Measurements from ENCODE around the gene HACD1.
A peak's percentile ranks its signal among the peaks of the same experiment; 100 is the strongest.
"Not testable (repeated sequence)": the region's sequence is repeated elsewhere in the genome, so short reads cannot be mapped to it uniquely, and the experiment has no call there.

HACD1 gene

GRCh38 chr10:17605936-17606335 is 11.2 kb downstream of the HACD1 start:
- peaks cover 14 to 51% (median 39%) of the 10 kb centered on the region in 10 experiments for H3K4me1 ChIP-seq
- H4K20me1 ChIP-seq: peaks cover 0 to 4% (median 0%) of the 10 kb centered on the region in 11 experiments; a peak in 2 of 22 replicates
- H3K9ac ChIP-seq: no peak overlapping the region
- no peak overlapping the region for H3K27ac ChIP-seq
- no peak overlapping the region for H3K4me2 ChIP-seq
- no peak for TF ChIP-seq Cebpa-rat (IDR thresholded peaks at IDR 0.05)
- no peaks in the 10 kb centered on the region for H3K27me3 ChIP-seq
- H3K4me3 ChIP-seq: no peak overlapping the region
- H3K9me3 ChIP-seq (replicated peaks in 1 of 11): no peaks in the 10 kb centered on the region
- H3K36me3 ChIP-seq: peaks cover 0 to 52% (median 39%) of the 10 kb centered on the region in 11 experiments; a peak in 18 of 22 replicates

- H3K27ac ChIP-seq: no peak overlapping the region
- TF ChIP-seq Cebpa-rat (IDR thresholded peaks at IDR 0.05): no peak
Measured at GRCh38 chr10:17599089-17599488, 18.1 kb downstream of the HACD1 start.

GRCh38 chr10:17597386-17597785 is 19.8 kb downstream of the HACD1 start:
- Histone ChIP-seq H3K27ac (no peak overlapping the region), H3K9ac (no peak overlapping the region), H3K36me3 (peaks cover 11 to 95% (median 79%) of the 10 kb centered on the region in 11 experiments), H3K4me1 (no peaks in the 10 kb centered on the region), H3K4me3 (no peak overlapping the region), H4K20me1 (no peaks in the 10 kb centered on the region; a peak in 1 of 22 replicates), H3K4me2 (no peak overlapping the region), H3K27me3 (no peaks in the 10 kb centered on the region), H3K9me3 (replicated peaks in 1 of 11) (peaks cover 0 to 3% (median 0%) of the 10 kb centered on the region in 11 experiments; a peak in 1 of 22 replicates)
- TF ChIP-seq Cebpa-rat (IDR thresholded peaks at IDR 0.05): no peak

More at GRCh38 chr10:17599089-17599488, 18.1 kb downstream of the HACD1 start:
- no peak overlapping the region for H3K4me2 ChIP-seq
- no peaks in the 10 kb centered on the region; a peak in 2 of 22 replicates for H4K20me1 ChIP-seq
- H3K4me1 ChIP-seq: no peaks in the 10 kb centered on the region
- H3K36me3 ChIP-seq: peaks cover 0 to 95% (median 79%) of the 10 kb centered on the region in 11 experiments; a peak in 19 of 22 replicates
- H3K4me3 ChIP-seq: no peak overlapping the region
- H3K9me3 ChIP-seq (replicated peaks in 1 of 11): no peaks in the 10 kb centered on the region
- no peaks in the 10 kb centered on the region for H3K27me3 ChIP-seq
- H3K9ac ChIP-seq: no peak overlapping the region

- Histone ChIP-seq H3K27me3 (no peaks in the 10 kb centered on the region), H3K9ac (no peak overlapping the region), H3K4me3 (no peak overlapping the region), H3K9me3 (replicated peaks in 1 of 11) (peaks cover 0 to 8% (median 0%) of the 10 kb centered on the region in 11 experiments; a peak in 3 of 22 replicates), H4K20me1 (no peaks in the 10 kb centered on the region), H3K4me1 (peaks cover 14 to 36% (median 18%) of the 10 kb centered on the region in 10 experiments), H3K4me2 (no peak overlapping the region), H3K36me3 (peaks cover 12 to 71% (median 61%) of the 10 kb centered on the region in 11 experiments), H3K27ac (no peak overlapping the region)
- no peak for TF ChIP-seq Cebpa-rat (IDR thresholded peaks at IDR 0.05)
Measured at GRCh38 chr10:17590969-17591645, 26.1 kb downstream of the HACD1 start.

- Histone ChIP-seq H3K27ac (peak overlapping the region in 1 of 11 experiments; percentile 51; a peak in 1 of 22 replicates), H3K36me3 (peaks cover 12 to 53% (median 43%) of the 10 kb centered on the region in 11 experiments), H3K4me1 (peaks cover 27 to 54% (median 35%) of the 10 kb centered on the region in 10 experiments)
- H3K4me2 ChIP-seq; H3K4me3 ChIP-seq; H3K27me3 ChIP-seq; H3K9me3 ChIP-seq (replicated peaks in 1 of 11); H4K20me1 ChIP-seq; H3K9ac ChIP-seq: not testable (repeated sequence)
Measured at GRCh38 chr10:17589316-17589715, 27.9 kb downstream of the HACD1 start.

- Histone ChIP-seq H3K27me3 (no peaks in the 10 kb centered on the region), H3K9me3 (replicated peaks in 1 of 11) (peaks cover 0 to 8% (median 0%) of the 10 kb centered on the region in 11 experiments; a peak in 3 of 22 replicates), H4K20me1 (no peaks in the 10 kb centered on the region), H3K4me2 (no peak overlapping the region), H3K4me1 (peaks cover 27 to 59% (median 37%) of the 10 kb centered on the region in 10 experiments), H3K27ac (peak overlapping the region in 1 of 11 experiments; percentile 51; a peak in 2 of 22 replicates), H3K4me3 (no peak overlapping the region), H3K36me3 (peaks cover 12 to 44% (median 34%) of the 10 kb centered on the region in 11 experiments), H3K9ac (no peak overlapping the region)
- no peak for TF ChIP-seq Cebpa-rat (IDR thresholded peaks at IDR 0.05)
Measured at GRCh38 chr10:17588420-17588819, 28.8 kb downstream of the HACD1 start.

GRCh38 chr10:17587321-17587720 is 29.9 kb downstream of the HACD1 start:
- H3K9ac ChIP-seq: peak overlapping the region in 10 of 11 experiments; percentile 16 to 64 (median 48); a peak in 11 of 22 replicates
- H3K4me3 ChIP-seq: peak overlapping the region in 5 of 10 experiments; percentile 12 to 54 (median 18); a peak in 4 of 20 replicates
- not testable (repeated sequence) for H3K9me3 ChIP-seq (replicated peaks in 1 of 11); H4K20me1 ChIP-seq; H3K27me3 ChIP-seq
- peak overlapping the region in 8 of 11 experiments; percentile 47 to 72 (median 56); a peak in 16 of 22 replicates for H3K27ac ChIP-seq
- peak overlapping the region; percentile 70 to 88 (median 75) for H3K4me2 ChIP-seq
- peaks cover 27 to 63% (median 37%) of the 10 kb centered on the region in 10 experiments for H3K4me1 ChIP-seq
- H3K36me3 ChIP-seq: peaks cover under 1 to 33% (median 23%) of the 10 kb centered on the region in 11 experiments; a peak in 21 of 22 replicates

- Histone ChIP-seq H3K36me3 (peaks cover 0 to 28% (median 18%) of the 10 kb centered on the region in 11 experiments; a peak in 17 of 22 replicates), H4K20me1 (no peaks in the 10 kb centered on the region), H3K4me1 (peaks cover 27 to 68% (median 37%) of the 10 kb centered on the region in 10 experiments), H3K27me3 (no peaks in the 10 kb centered on the region), H3K4me3 (peak overlapping the region in 6 of 10 experiments; percentile 12 to 54 (median 22); a peak in 6 of 20 replicates), H3K9ac (peak overlapping the region in 10 of 11 experiments; percentile 16 to 64 (median 48); a peak in 13 of 22 replicates), H3K27ac (peak overlapping the region in 8 of 11 experiments; percentile 47 to 72 (median 56); a peak in 16 of 22 replicates), H3K4me2 (peak overlapping the region; percentile 70 to 88 (median 75)), H3K9me3 (replicated peaks in 1 of 11) (peaks cover 0 to 4% (median 0%) of the 10 kb centered on the region in 11 experiments; a peak in 2 of 22 replicates)
- no peak for TF ChIP-seq Cebpa-rat (IDR thresholded peaks at IDR 0.05)
Measured at GRCh38 chr10:17586821-17587234, 30.3 kb downstream of the HACD1 start.

GRCh38 chr10:17585016-17585415 is 32.2 kb downstream of the HACD1 start:
- peak overlapping the region in 7 of 11 experiments; percentile 10 to 57 (median 41); a peak in 7 of 22 replicates for H3K9ac ChIP-seq
- H3K27ac ChIP-seq: peak overlapping the region in 8 of 11 experiments; percentile 36 to 72 (median 61); a peak in 15 of 22 replicates
- peak overlapping the region; percentile 50 to 88 (median 72) for H3K4me2 ChIP-seq
- H3K27me3 ChIP-seq: no peaks in the 10 kb centered on the region
- H3K36me3 ChIP-seq: peaks cover 0 to 10% (median 4%) of the 10 kb centered on the region in 11 experiments; a peak in 8 of 22 replicates
- peaks cover 0 to 5% (median 0%) of the 10 kb centered on the region in 11 experiments; a peak in 3 of 22 replicates for H3K9me3 ChIP-seq (replicated peaks in 1 of 11)
- peak in 1 of 11 experiments; percentile 14; a peak in 1 of 22 replicates for TF ChIP-seq Cebpa-rat (IDR thresholded peaks at IDR 0.05)
- peak overlapping the region in 2 of 10 experiments; percentile 19 to 38; a peak in 2 of 20 replicates for H3K4me3 ChIP-seq
- H4K20me1 ChIP-seq: no peaks in the 10 kb centered on the region
- H3K4me1 ChIP-seq: peaks cover 27 to 71% (median 37%) of the 10 kb centered on the region in 10 experiments
